ENCODE results near the gene SPG7. TPM values are rescaled to one million over a fixed set of nuclear protein-coding genes. Genes with fewer than 3 reads are reported as not detected.

SPG7 gene
- total and polyA plus RNA-seq, 9 of the 15 experiments (the other 6 are each of a cell fraction or from before 2014, with no cell fraction given) = 5.8 to 89.1 (median 49.4) TPM

GRCh38 chr16:89552913-89553312 lies 44.7 kb downstream of the SPG7 start:
- H3K9me3 ChIP-seq (replicated peaks; ENCODE audit: control insufficient read depth, insufficient read depth, low read depth, low read length) = no peaks in the 10 kb centered on the region
- ChIA-PET POLR2A (interaction anchor here (1.8 kb wide), 1 partner anchor 9 kb away, joined by 7 read pairs; no protein-coding TSS in a partner anchor), CTCF (ENCODE audit: low intra/inter-chr PET ratio) (no interaction called here)
- no peak overlapping the region for H3K4me3 ChIP-seq
- no peaks in the 10 kb centered on the region; the same call in 1 of the 2 replicates for H4K20me1 ChIP-seq (replicated peaks; ENCODE audit: control insufficient read depth, insufficient read depth, low read length)
- H3K36me3 ChIP-seq (ENCODE audit: control insufficient read depth, insufficient read depth, low read length) = peaks cover 88% of the 10 kb centered on the region; the same call in 2 of the 3 replicates
- peaks cover 2% of the 10 kb centered on the region for H3K9me1 ChIP-seq (ENCODE audit: control insufficient read depth, insufficient read depth, low read length)
- no peak overlapping the region for H2AFZ ChIP-seq (ENCODE audit: low read depth, low read length)
- in situ Hi-C loops (cut with MboI) (no loop called here), intact Hi-C loops (cut with micrococcal nuclease) (no loop called here)
- H3K9ac ChIP-seq (ENCODE audit: insufficient read depth in 1 of 2, low read depth in 2 of 2, low read length in 2 of 2) = peak overlapping the region in 1 of 2 experiments; percentile 41; a peak in 1 of 4 replicates
- H3K79me2 ChIP-seq (ENCODE audit: control insufficient read depth, insufficient read depth, low read length) = no peaks in the 10 kb centered on the region
- H3K27me3 ChIP-seq (ENCODE audit: control insufficient read depth in 2 of 2, insufficient read depth in 2 of 2, low read length in 2 of 2) = no peaks in the 10 kb centered on the region
- no peak for ATAC-seq
- no peak overlapping the region for H3K27ac ChIP-seq (ENCODE audit: extremely low read depth, low read depth, low read length)
- DNase-seq (ENCODE audit: extremely low read depth in 1 of 4, low spot score in 3 of 4) = no peak
- H3K4me1 ChIP-seq (replicated peaks in 1 of 2; ENCODE audit: control insufficient read depth in 2 of 2, insufficient read depth in 2 of 2, low read length in 2 of 2) = peaks cover 3 to 18% of the 10 kb centered on the region in 2 experiments; a peak in 3 of 5 replicates
- 91% methylated on average over 13 of the region's 13 CpGs for WGBS (ENCODE audit: insufficient coverage, low coverage, missing lambda C conversion rate)
- BruUV-seq (replicated peaks) = no TSS peak
- no peak overlapping the region for H3K4me2 ChIP-seq (ENCODE audit: insufficient read depth, low read length)
- FAIRE-seq = no peak
- TF ChIP-seq MGA (IDR thresholded peaks at IDR 0.05) (no peak), POLR3A (IDR thresholded peaks at IDR 0.05; ENCODE audit: borderline replicate concordance, extremely low read depth, insufficient read depth, insufficient read length) (no peak), NFRKB (IDR thresholded peaks at IDR 0.05; ENCODE audit: low read depth) (no peak), ZSCAN32 (CRISPR knock-in tag; IDR thresholded peaks at IDR 0.05) (no peak), JUNB (CRISPR knock-in tag; conservative IDR thresholded peaks at IDR 0.05) (no peak), TBP (optimal IDR thresholded peaks at IDR 0.05; ENCODE audit: low read depth, low read length) (no peak), EWSR1 (IDR thresholded peaks at IDR 0.05; ENCODE audit: borderline replicate concordance, low read depth, partially characterized antibody) (no peak), CGGBP1 (CRISPR knock-in tag; IDR thresholded peaks at IDR 0.05) (no peak), HNRNPL (IDR thresholded peaks at IDR 0.05; ENCODE audit: low read depth, low read length) (no peak), BRF2 (IDR thresholded peaks at IDR 0.05; ENCODE audit: borderline replicate concordance, insufficient read depth, insufficient read length) (no peak)
